ENCODE results near the gene CYB561.

Gene CYB561

GRCh38 chr17:63426041-63426916 lies 19.8 kb downstream of the CYB561 start:
- FAIRE-seq (no peak), DNase-seq (ENCODE audit: insufficient read length, low spot score) (no peak)
- TF ChIP-seq CTCF (IDR thresholded peaks at IDR 0.05; ENCODE audit: insufficient read depth, missing control alignments): no peak

- FAIRE-seq: peak; percentile 53
- DNase-seq (ENCODE audit: insufficient read length, low spot score): no peak
Observed at GRCh38 chr17:63425483-63425882, 20.6 kb downstream of the CYB561 start.

GRCh38 chr17:63423963-63424362 lies 22.1 kb downstream of the CYB561 start:
- no peak for FAIRE-seq
- DNase-seq (ENCODE audit: insufficient read length, low spot score): no peak
- TF ChIP-seq CTCF (IDR thresholded peaks at IDR 0.05; ENCODE audit: insufficient read depth, missing control alignments): no peak

More at GRCh38 chr17:63425483-63425882, 20.6 kb downstream of the CYB561 start:
- peak; percentile 100 for TF ChIP-seq CTCF (IDR thresholded peaks at IDR 0.05; ENCODE audit: insufficient read depth, missing control alignments)

- DNase-seq (ENCODE audit: insufficient read length, low spot score): no peak
- no peak for TF ChIP-seq CTCF (IDR thresholded peaks at IDR 0.05; ENCODE audit: insufficient read depth, missing control alignments)
- FAIRE-seq: no peak
Observed at GRCh38 chr17:63423251-63423950, 22.7 kb downstream of the CYB561 start.

GRCh38 chr17:63421681-63422645 lies 24.1 kb downstream of the CYB561 start:
- TF ChIP-seq CTCF (IDR thresholded peaks at IDR 0.05; ENCODE audit: insufficient read depth, missing control alignments): no peak
- DNase-seq (ENCODE audit: insufficient read length, low spot score) (no peak), FAIRE-seq (no peak)

GRCh38 chr17:63420868-63421680 lies 25.0 kb downstream of the CYB561 start:
- no peak for TF ChIP-seq CTCF (IDR thresholded peaks at IDR 0.05; ENCODE audit: insufficient read depth, missing control alignments)
- FAIRE-seq (no peak), DNase-seq (ENCODE audit: insufficient read length, low spot score) (no peak)
